Skeletal muscle satellite cell (primary cell): ENCODE measurements around the gene XPA.

Experiments used
- H3K27me3 ChIP-seq: 2 replicates; pipeline ENCODE4 v1.7.0; 2013; ENCODE audit warnings: low read length; ENCODE audit not compliant: control insufficient read depth, insufficient read depth
- H3K36me3 ChIP-seq: 2 replicates; pipeline ENCODE4 v1.7.0; 2013; ENCODE audit warnings: mild to moderate bottlenecking, control low read depth, low read length; ENCODE audit not compliant: insufficient read depth
- H3K4me1 ChIP-seq: 2 replicates; pipeline ENCODE4 v1.7.0; 2013; ENCODE audit warnings: low read length; ENCODE audit not compliant: control insufficient read depth, insufficient read depth
- H3K4me2 ChIP-seq: 2 replicates; pipeline ENCODE4 v1.7.0; 2013; ENCODE audit warnings: mild to moderate bottlenecking, low read length
- H3K4me3 ChIP-seq: 2 replicates; pipeline ENCODE4 v1.7.0; 2013; ENCODE audit warnings: low read length
- H3K9ac ChIP-seq: 2 replicates; pipeline ENCODE4 v1.7.0; 2013; ENCODE audit warnings: mild to moderate bottlenecking, low read depth, low read length, moderate library complexity
- H3K9me3 ChIP-seq: replicated peaks from 2 replicates; pipeline ENCODE4 v1.7.0; 2013; ENCODE audit warnings: mild to moderate bottlenecking, control low read depth, low read length

The XPA gene

DNA sequence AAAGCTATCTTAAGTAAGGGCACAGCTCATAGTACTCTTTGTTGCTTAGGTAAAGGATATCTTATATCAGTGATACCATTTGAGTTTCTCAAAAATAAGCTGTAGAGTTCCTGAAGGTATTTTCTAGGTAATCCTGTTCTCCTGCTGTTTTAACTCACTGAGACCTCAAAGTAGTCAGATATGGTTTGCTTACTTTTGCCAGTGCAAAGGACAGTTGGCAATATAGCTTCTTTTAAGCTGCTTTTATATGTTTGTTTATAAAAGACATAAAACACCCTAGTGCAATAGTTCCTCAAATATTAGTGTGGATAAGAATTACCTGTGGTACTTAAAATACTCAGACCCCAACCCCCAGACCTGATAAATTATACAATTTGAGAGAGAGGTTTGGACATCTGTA lies 51.4 kb downstream of the XPA start:
- H3K27me3 ChIP-seq: no peaks in the 10 kb centered on the region
- peaks cover 63% of the 10 kb centered on the region for H3K36me3 ChIP-seq
- H3K9me3 ChIP-seq: no peaks in the 10 kb centered on the region
- H3K4me1 ChIP-seq: no peaks in the 10 kb centered on the region
- H3K4me2 ChIP-seq: no peak overlapping the region
- H3K9ac ChIP-seq: no peak overlapping the region
- H3K4me3 ChIP-seq: no peak overlapping the region

DNA sequence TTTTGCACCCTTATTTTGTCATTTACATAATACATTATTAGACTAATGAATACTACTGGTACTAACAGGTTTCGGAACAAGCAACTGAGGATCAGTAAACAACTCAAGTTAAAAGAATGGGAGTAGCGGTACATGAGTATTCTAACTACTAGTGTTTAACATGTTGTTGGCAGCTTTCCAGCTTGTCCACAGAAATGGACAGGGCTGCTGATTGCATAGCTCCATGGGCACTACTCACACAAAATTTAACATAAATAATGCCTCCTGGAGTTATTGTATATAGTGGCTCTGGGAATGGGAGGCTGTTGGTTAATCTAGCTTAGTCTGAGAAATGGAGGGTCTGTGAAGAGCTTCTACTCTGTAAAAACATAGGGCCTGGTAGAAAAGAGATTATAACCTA lies 56.8 kb downstream of the XPA start:
- Histone ChIP-seq H3K4me3 (no peak overlapping the region), H3K9me3 (no peaks in the 10 kb centered on the region), H3K27me3 (no peaks in the 10 kb centered on the region), H3K4me2 (no peak overlapping the region), H3K36me3 (peaks cover 33% of the 10 kb centered on the region), H3K4me1 (peaks cover 22% of the 10 kb centered on the region), H3K9ac (no peak overlapping the region)

DNA sequence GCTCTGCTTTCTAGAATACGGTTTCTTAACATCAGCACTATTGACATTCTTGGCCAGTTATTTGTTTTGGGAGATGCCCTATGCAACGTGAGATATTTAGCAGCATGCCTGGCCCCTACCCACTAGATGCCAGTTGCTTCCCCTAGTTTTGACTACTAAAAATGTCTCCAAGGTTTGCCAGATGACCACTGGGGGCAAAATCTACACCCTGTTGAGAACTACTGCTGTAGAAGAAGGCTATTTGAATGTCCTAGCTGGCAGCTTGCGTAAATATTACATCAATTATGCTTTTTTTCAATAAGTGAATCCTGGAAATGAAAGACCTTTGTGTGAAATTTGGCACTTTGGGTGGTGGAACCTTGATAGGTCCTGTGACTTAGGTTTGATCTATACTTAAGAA lies 58.5 kb downstream of the XPA start:
- H3K9ac ChIP-seq: no peak overlapping the region
- no peak overlapping the region for H3K4me3 ChIP-seq
- H3K36me3 ChIP-seq: peaks cover 21% of the 10 kb centered on the region
- no peaks in the 10 kb centered on the region for H3K9me3 ChIP-seq
- H3K4me1 ChIP-seq: peaks cover 29% of the 10 kb centered on the region
- H3K27me3 ChIP-seq: no peaks in the 10 kb centered on the region
- peak overlapping the region; percentile 14 for H3K4me2 ChIP-seq

DNA sequence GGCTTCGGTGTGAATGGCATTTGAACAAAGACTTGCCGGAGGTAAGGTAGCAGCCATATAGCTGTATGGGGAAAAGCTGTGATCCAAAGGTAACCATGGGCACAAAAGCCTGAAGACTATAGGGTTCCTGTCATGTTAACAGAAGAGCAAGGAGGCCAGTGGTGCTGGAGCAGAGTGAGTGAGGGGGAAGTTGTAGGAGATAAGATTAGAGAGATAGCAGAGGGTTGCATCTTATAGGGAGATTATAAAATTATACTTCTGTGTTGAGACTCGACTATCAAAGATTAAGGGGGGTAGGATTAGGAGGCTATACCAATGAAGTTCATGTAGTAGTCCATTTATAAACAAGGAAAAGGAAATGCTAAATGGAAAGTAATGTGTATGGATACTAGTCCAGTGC lies 60.2 kb downstream of the XPA start:
- Histone ChIP-seq H3K4me3 (no peak overlapping the region), H3K9me3 (no peaks in the 10 kb centered on the region), H3K4me2 (peak overlapping the region; percentile 57), H3K36me3 (peaks cover 5% of the 10 kb centered on the region), H3K27me3 (no peaks in the 10 kb centered on the region), H3K4me1 (peaks cover 31% of the 10 kb centered on the region), H3K9ac (no peak overlapping the region)

DNA sequence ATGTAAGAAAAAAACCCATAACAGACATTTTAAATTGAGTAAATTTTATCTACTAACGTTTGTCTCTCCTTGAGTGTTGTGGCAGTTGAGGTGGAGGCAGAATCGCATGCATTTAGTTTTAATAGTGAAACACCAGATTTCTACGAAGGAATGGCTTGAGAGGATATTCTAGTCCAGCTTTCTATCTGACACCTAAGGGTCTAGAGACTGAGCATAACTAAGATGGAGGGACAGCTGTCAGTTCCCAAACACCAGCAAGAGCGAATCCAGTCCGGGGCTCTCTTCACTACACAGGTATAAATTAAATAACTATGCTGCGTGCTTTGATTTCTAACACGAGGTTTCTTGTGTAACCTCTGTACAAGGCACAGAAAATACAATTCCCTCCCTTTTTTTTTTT lies 62.1 kb downstream of the XPA start:
- H3K4me3 ChIP-seq: peak overlapping the region; percentile 96
- H3K9ac ChIP-seq: peak overlapping the region; percentile 95
- peaks cover 37% of the 10 kb centered on the region for H3K4me1 ChIP-seq
- H3K9me3 ChIP-seq: no peaks in the 10 kb centered on the region
- no peaks in the 10 kb centered on the region for H3K36me3 ChIP-seq
- H3K27me3 ChIP-seq: no peaks in the 10 kb centered on the region
- peak overlapping the region; percentile 92 for H3K4me2 ChIP-seq

DNA sequence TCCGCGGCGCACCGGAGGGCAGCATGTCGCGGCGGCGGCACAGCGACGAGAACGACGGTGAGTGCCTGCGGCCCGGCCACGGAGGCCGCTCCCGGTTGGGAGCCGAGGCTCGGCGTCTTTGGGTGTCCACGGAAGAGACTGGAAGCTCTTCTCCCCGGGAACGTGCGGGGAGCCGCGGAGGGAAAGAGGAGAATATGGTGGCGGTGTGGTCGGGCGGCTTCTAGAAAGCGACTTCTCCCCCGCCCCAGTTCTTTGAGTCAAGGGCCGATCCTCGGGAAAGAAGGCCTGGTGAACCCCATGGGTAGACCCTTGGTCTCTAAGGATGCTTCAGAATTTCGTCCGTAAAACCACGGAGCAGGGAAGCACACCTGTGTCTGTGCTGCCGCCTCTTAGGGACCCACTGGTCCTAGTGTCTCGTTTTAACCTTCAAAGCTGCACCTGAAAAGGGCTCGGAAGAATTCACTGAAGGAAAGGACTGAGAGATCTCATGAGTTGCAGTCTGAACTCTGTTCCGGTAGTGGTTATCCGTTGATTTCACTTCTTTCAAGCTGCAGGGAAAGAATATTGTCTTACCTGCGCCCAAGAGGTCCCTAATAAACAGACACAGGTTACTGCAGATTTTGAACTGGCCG lies 63.2 kb downstream of the XPA start:
- H3K27me3 ChIP-seq: no peaks in the 10 kb centered on the region
- H3K4me2 ChIP-seq: peak overlapping the region; percentile 92
- H3K4me3 ChIP-seq: peak overlapping the region; percentile 96
- no peaks in the 10 kb centered on the region for H3K9me3 ChIP-seq
- H3K4me1 ChIP-seq: peaks cover 37% of the 10 kb centered on the region
- peak overlapping the region; percentile 95 for H3K9ac ChIP-seq
- H3K36me3 ChIP-seq: no peaks in the 10 kb centered on the region

DNA sequence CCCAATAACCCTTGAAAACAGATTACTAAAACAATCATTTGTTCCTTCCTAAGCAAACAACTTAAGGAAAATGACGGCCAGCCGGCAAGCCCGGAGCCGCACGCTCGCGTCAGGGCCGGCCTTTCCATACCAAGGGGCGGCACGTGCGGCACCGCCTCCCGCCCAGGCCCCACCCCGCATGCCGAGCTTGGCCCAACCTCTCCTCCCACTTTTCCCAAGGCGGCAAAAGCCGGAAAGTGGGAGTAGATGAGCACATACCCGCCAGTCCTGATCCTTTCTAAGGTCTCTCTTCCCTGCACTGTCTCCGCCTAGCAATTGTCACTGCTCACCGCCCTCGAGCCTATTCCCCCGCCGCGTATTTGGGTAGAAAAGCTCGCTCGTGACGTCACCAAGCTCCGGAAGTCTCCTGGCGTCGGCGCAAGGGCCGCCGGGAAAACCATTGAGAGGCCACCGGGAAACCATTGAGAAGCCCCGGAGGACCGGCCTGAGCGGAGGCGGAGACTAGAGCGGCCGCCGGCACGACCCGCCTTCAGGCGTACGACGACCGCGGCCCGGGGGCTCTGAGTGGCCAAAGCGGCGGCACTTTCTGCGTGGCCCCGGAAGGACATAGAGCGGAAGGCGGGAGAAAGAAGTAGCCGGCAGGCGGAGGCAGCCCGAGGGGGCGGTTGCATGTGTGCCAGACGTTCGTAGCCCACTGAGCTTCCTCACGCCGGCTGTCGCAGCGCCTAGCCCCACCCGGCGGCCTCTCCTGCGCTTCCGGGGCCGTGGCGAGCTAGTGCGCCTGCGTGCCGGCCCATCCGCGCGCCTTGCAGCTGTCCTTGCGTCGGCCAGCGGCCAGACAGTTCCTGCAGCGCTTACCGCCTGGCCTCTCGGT lies 63.9 kb downstream of the XPA start, which contains the start of the genes NCBP1 and TSTD2:
NCBP1 (plus strand) TSS at position 837 of the 874 bp plus-strand sequence. CDS start 61 bp downstream, outside the sequence.
TSTD2 (minus strand) TSS at position 384 of the 874 bp plus-strand sequence. CDS start 5,806 bp downstream, outside the sequence.
- Histone ChIP-seq H3K9me3 (no peaks in the 10 kb centered on the region), H3K36me3 (no peaks in the 10 kb centered on the region), H3K4me1 (peaks cover 30% of the 10 kb centered on the region)

DNA sequence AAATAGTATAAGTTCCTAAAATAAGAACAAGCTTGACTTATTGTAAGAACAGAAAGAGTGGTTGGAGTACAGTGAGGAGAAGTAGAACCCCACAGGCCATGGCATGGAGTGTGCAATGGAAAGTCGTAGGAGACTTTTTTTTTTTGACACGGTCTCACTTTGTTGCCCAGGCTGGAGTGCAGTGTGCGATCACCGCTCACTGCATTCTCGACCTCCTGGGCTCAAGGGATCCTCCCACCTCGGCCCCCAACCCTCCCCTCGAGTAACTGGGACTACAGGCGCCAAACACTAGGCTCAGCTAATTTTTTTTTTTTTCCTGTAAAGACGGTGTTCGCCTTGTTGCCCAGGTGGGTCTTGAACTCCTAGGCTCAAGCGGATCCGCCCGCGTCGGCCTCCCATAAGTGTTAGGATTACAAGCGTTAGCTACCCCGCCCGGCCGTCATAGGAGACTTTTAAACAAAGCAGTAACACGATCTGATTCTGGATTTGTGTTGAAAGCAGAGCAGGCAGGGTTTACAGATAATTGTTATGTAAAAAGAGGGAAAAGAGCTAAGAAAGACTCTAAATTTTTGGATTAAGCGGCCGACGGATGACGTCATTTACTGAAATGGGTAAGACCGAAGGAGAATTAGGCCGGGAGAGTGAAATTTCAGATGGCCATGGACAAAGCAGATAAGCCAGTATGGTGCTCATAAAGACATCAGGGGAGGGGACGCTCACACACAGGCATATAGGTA lies 64.7 kb downstream of the XPA start:
- Histone ChIP-seq H3K27me3 (no peaks in the 10 kb centered on the region), H3K4me1 (peaks cover 27% of the 10 kb centered on the region), H3K4me3 (peak overlapping the region; percentile 96), H3K9ac (peak overlapping the region; percentile 95), H3K9me3 (no peaks in the 10 kb centered on the region), H3K36me3 (no peaks in the 10 kb centered on the region), H3K4me2 (peak overlapping the region; percentile 92)

More for the DNA sequence above, 63.9 kb downstream of the XPA start, which contains the start of the genes NCBP1 and TSTD2:
- Histone ChIP-seq H3K9ac (peak within 1 kb of the TSS; percentile 95), H3K27me3 (no peaks in the 10 kb centered on the region), H3K4me3 (peak within 1 kb of the TSS; percentile 96), H3K4me2 (peak within 1 kb of the TSS; percentile 92)

DNA sequence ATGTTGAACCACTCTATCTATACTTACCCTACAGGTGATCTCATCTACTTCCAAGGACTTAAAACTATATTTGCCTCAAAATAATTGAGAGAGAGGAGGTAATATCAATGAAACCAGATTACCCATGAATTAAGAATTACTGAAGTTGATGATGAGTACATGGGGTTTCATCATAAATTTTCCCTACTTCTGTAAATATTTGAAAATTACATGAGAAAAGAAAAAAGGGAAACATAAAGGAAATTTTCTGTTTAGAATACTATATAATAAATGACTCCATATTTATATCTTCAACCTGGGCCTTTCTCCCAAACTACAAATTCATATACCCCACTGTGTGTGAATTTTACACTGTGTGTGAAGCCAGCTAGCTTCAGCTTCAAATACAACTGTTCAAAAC lies 66.5 kb downstream of the XPA start:
- H3K36me3 ChIP-seq: peaks cover under 1% of the 10 kb centered on the region
- no peaks in the 10 kb centered on the region for H3K9me3 ChIP-seq
- no peak overlapping the region for H3K4me3 ChIP-seq
- H3K4me2 ChIP-seq: no peak overlapping the region
- no peaks in the 10 kb centered on the region for H3K27me3 ChIP-seq
- no peak overlapping the region for H3K9ac ChIP-seq
- H3K4me1 ChIP-seq: peaks cover 18% of the 10 kb centered on the region

DNA sequence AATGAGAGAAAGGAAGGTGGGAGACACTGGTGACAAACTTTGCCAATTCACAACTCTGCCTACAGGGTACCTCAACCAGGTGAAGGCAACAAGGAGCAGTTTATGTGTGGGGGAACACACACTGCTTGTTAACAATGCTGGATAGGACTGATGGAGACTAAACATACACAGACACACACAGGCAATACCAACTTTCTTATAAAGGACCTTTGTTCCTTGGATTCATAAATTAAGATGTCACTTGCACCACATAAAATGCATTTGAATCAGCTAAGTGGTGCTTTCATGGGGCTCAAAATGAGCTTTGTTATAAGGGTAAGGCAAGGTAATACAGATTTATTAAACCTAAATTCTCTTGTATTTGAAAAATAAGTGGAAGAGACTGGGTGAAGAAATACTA lies 68.0 kb downstream of the XPA start:
- peaks cover 5% of the 10 kb centered on the region for H3K36me3 ChIP-seq
- H3K4me3 ChIP-seq: no peak overlapping the region
- H3K9me3 ChIP-seq: no peaks in the 10 kb centered on the region
- peaks cover 8% of the 10 kb centered on the region for H3K4me1 ChIP-seq
- H3K4me2 ChIP-seq: no peak overlapping the region
- no peaks in the 10 kb centered on the region for H3K27me3 ChIP-seq
- no peak overlapping the region for H3K9ac ChIP-seq

DNA sequence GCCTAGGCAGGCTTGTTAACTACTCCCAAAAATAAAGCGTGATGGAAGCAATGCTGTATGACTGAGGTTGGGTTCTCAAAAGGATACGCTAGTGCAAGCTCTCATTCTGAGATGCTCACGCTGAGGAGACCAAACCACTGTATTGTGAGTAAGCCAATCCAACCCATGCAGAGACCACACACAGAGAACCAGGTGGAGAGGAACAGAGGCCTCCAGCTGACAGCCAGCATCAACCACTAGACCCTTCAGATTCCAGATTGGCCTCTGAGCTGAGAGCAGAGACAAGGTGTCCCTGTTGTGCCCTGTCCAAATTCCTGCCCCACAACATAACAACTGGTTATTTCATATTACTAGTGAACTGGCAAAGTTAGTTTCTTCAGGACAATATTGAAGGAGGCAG lies 68.5 kb downstream of the XPA start:
- H3K4me1 ChIP-seq: peaks cover 8% of the 10 kb centered on the region
- no peak overlapping the region for H3K9ac ChIP-seq
- H3K36me3 ChIP-seq: peaks cover 5% of the 10 kb centered on the region

More for the DNA sequence above, 68.5 kb downstream of the XPA start:
- no peaks in the 10 kb centered on the region for H3K9me3 ChIP-seq
- H3K4me3 ChIP-seq: no peak overlapping the region
- H3K27me3 ChIP-seq: no peaks in the 10 kb centered on the region
- no peak overlapping the region for H3K4me2 ChIP-seq
